Measurements from ENCODE around the gene ALPG.
"Not testable (repeated sequence)": the region's sequence is repeated elsewhere in the genome, so short reads cannot be mapped to it uniquely, and the experiment has no call there.

DNA sequence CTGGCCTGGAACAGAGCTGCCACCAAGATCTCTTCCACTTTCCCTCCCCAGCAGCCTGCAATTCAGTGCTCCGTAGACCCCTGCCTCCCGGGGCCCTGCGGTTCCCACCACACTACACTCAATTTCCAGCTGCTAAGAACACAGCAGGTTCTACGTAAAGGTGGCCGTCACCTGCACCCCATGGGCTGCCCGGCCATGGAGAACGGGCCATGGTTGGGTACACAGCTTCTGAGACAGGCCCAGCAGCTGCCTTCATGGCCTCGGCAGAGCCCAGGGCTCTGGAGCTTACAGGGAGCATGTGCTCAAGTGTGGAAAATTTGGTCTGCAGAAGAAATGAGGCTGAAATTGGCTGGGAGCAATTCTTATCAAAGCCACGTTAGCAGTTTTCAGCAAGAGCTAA is 27.0 kb downstream of the ALPG start:
- TF ChIP-seq EZH2 (IDR thresholded peaks at IDR 0.05); POLR2AphosphoS5 (IDR thresholded peaks at IDR 0.05; ENCODE audit: borderline replicate concordance, low read depth, low read length): not testable (repeated sequence)

Data from SK-N-MC (cell line).